MM.1S (cell line): Measurements from ENCODE around the gene SIKE1.

Experiments
- DNase-seq: peaks from one replicate; pipeline ENCODE4 v3.0.0-alpha.2; 2015
- H2AFZ ChIP-seq: fragments of 300-600 bp; sonication (generic); 2 replicates; pipeline ENCODE4 v1.6.0; 2016; ENCODE audit warnings: antibody characterized with exemption, low read length
- H3F3A ChIP-seq: fragments of 300-600 bp; sonication (generic); 2 replicates; pipeline ENCODE4 v1.6.1; 2016; ENCODE audit warnings: mild to moderate bottlenecking, antibody characterized with exemption, low read length, moderate library complexity, mixed read lengths; ENCODE audit not compliant: insufficient read depth
- H3K27ac ChIP-seq: fragments of 300-600 bp; sonication (generic); 2 replicates; pipeline ENCODE4 v1.5.1; 2016; ENCODE audit warnings: mild to moderate bottlenecking, low read length
- H3K27me3 ChIP-seq: fragments of 300-600 bp; sonication (generic); replicated peaks from 2 replicates; pipeline ENCODE4 v1.6.0; 2016; ENCODE audit warnings: low read length; ENCODE audit not compliant: insufficient read depth
- H3K36me3 ChIP-seq: fragments of 300-600 bp; sonication (generic); replicated peaks from 2 replicates; pipeline ENCODE4 v1.6.1; 2016; ENCODE audit warnings: mild to moderate bottlenecking, low read length, mixed read lengths; ENCODE audit not compliant: insufficient read depth
- H3K4me1 ChIP-seq: fragments of 300-600 bp; sonication (generic); 2 replicates; pipeline ENCODE4 v1.6.1; 2016; ENCODE audit warnings: low read length, mixed read lengths
- H3K4me2 ChIP-seq: fragments of 300-600 bp; sonication (generic); 2 replicates; pipeline ENCODE4 v1.6.0; 2016; ENCODE audit warnings: low read depth, low read length
- H3K4me3 ChIP-seq: fragments of 300-600 bp; sonication (generic); 2 replicates; pipeline ENCODE4 v1.5.1; 2016; ENCODE audit warnings: low read length, mixed read lengths
- H3K79me2 ChIP-seq: fragments of 300-600 bp; sonication (generic); 2 replicates; pipeline ENCODE4 v1.6.1; 2016; ENCODE audit warnings: mixed run types, low read length, mixed read lengths
- H3K9ac ChIP-seq: fragments of 300-600 bp; sonication (generic); 2 replicates; pipeline ENCODE4 v1.6.1; 2016; ENCODE audit warnings: low read length, mixed read lengths
- H3K9me2 ChIP-seq: fragments of 300-600 bp; sonication (generic); replicated peaks from 2 replicates; pipeline ENCODE4 v1.6.1; 2016; ENCODE audit warnings: mild to moderate bottlenecking, low read length, mixed read lengths; ENCODE audit not compliant: insufficient read depth
- H3K9me3 ChIP-seq: fragments of 300-600 bp; sonication (generic); replicated peaks from 2 replicates; pipeline ENCODE4 v1.6.1; 2016; ENCODE audit warnings: mild to moderate bottlenecking, low read length, mixed read lengths; ENCODE audit not compliant: insufficient read depth
- H4K20me1 ChIP-seq: fragments of 300-600 bp; sonication (generic); 2 replicates; pipeline ENCODE4 v1.6.1; 2016; ENCODE audit warnings: mild to moderate bottlenecking, low read length, moderate library complexity, mixed read lengths; ENCODE audit not compliant: insufficient read depth
- EZH2 ChIP-seq: fragments of 300-600 bp; sonication (generic); optimal IDR thresholded peaks from 2 replicates; pipeline ENCODE3; 2017; ENCODE audit warnings: low read depth, mild to moderate bottlenecking, antibody characterized with exemption, low read length, mixed read lengths
- EZH2phosphoT487 ChIP-seq: fragments of 300-600 bp; sonication (generic); IDR thresholded peaks from 2 replicates; pipeline ENCODE4 v1.6.1; 2018; ENCODE audit warnings: antibody characterized with exemption, low read length
- TF ChIP-seq, protein P1 (sequence below): fragments of 300-600 bp; sonication (generic); IDR thresholded peaks from 2 replicates; pipeline ENCODE4 v1.5.1; 2016; ENCODE audit warnings: antibody characterized with exemption, low read length, mixed read lengths

SIKE1 gene

DNA sequence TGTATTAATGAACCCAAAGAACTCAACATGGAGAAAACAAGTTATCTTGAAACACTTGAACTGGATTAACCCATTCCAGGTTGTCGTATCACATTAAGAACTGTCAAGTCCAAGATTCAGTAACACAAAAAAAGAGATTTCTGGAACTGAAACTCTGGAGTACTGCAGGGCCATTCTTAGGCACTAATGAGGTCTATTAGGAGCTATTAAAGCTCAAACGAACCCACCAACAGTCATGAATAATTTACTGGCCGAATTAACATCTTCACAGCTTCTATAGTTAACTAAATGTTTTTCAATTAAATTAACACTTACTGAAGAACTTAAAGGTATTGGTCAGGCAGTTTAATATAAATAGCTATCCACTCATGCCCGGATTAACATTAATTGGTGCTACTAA lies 27.3 kb downstream of the SIKE1 start:
- no peak for TF ChIP-seq EZH2phosphoT487

DNA sequence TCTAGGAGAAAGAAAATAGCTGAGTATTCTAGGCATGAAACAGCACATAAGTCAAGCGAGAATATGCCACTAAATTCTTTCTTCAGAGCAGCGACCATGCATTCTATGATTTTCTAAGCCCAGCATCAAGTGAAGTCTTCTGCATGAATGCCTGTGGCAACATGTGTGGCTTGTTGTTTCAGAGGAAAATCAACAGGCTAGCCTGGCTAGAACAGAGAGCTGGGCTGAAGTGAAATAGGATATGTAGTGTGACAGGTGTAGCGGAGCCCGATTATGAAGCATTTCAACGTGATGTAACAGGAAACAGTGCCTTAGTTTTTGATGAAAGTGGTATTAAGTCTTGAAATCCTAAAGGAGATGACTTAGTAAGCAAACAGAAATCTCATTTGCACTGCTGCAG lies 29.7 kb downstream of the SIKE1 start:
- no peaks in the 10 kb centered on the region for H3K9me2 ChIP-seq
- no peak overlapping the region for H3K9ac ChIP-seq
- H3K4me2 ChIP-seq = no peak overlapping the region
- peaks cover 33% of the 10 kb centered on the region; the same call in 1 of the 2 replicates for H3K4me1 ChIP-seq
- H3F3A ChIP-seq = peaks cover 5% of the 10 kb centered on the region; the same call in 1 of the 2 replicates
- no peak for DNase-seq
- no peak overlapping the region for H2AFZ ChIP-seq
- H4K20me1 ChIP-seq = peaks cover 55% of the 10 kb centered on the region
- H3K79me2 ChIP-seq = peaks cover 100% of the 10 kb centered on the region
- no peak overlapping the region for H3K4me3 ChIP-seq
- peaks cover 5% of the 10 kb centered on the region; the same call in 1 of the 2 replicates for H3K36me3 ChIP-seq
- H3K27me3 ChIP-seq = no peaks in the 10 kb centered on the region
- no peaks in the 10 kb centered on the region for H3K9me3 ChIP-seq
- no peak overlapping the region for H3K27ac ChIP-seq
- TF ChIP-seq, protein P1, sequence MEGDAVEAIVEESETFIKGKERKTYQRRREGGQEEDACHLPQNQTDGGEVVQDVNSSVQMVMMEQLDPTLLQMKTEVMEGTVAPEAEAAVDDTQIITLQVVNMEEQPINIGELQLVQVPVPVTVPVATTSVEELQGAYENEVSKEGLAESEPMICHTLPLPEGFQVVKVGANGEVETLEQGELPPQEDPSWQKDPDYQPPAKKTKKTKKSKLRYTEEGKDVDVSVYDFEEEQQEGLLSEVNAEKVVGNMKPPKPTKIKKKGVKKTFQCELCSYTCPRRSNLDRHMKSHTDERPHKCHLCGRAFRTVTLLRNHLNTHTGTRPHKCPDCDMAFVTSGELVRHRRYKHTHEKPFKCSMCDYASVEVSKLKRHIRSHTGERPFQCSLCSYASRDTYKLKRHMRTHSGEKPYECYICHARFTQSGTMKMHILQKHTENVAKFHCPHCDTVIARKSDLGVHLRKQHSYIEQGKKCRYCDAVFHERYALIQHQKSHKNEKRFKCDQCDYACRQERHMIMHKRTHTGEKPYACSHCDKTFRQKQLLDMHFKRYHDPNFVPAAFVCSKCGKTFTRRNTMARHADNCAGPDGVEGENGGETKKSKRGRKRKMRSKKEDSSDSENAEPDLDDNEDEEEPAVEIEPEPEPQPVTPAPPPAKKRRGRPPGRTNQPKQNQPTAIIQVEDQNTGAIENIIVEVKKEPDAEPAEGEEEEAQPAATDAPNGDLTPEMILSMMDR = no peak
- TF ChIP-seq EZH2 (no peak), EZH2phosphoT487 (no peak)

More for the DNA sequence above, 27.3 kb downstream of the SIKE1 start:
- no peak overlapping the region for H3K4me3 ChIP-seq
- H3K27ac ChIP-seq = no peak overlapping the region
- H3K4me1 ChIP-seq = peaks cover 33% of the 10 kb centered on the region
- peaks cover 5% of the 10 kb centered on the region; the same call in 1 of the 2 replicates for H3K36me3 ChIP-seq
- peaks cover 94% of the 10 kb centered on the region for H3K79me2 ChIP-seq
- peaks cover 55% of the 10 kb centered on the region for H4K20me1 ChIP-seq
- H3K9me2 ChIP-seq = no peaks in the 10 kb centered on the region
- DNase-seq = no peak
- no peak overlapping the region for H2AFZ ChIP-seq
- no peaks in the 10 kb centered on the region for H3K9me3 ChIP-seq
- H3K9ac ChIP-seq = no peak overlapping the region
- H3K4me2 ChIP-seq = no peak overlapping the region
- no peaks in the 10 kb centered on the region for H3K27me3 ChIP-seq
- peaks cover 19% of the 10 kb centered on the region for H3F3A ChIP-seq

DNA sequence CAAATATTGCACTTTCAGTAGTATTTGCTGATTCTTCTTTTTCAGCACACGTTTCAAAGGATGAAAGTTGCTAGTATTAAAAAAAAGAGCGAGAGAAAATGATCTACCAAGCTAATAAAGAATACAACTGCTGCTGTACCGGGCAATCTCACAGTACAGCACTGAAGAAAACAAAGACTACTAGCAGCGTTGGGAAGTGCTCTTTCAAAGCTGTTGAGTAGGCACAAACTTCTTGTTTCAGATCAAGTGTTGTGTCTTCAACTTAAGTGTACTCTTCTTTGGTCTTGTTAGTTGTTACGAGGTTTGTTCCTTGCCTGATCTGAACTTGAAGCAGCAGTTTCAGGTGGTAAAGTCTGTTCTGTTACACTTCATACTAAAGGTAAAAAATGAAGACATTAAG lies 30.6 kb downstream of the SIKE1 start:
- Histone ChIP-seq H3K4me1 (peaks cover 30% of the 10 kb centered on the region; the same call in 1 of the 2 replicates), H3K27ac (no peak overlapping the region), H3K9ac (no peak overlapping the region), H2AFZ (no peak overlapping the region), H3K4me3 (no peak overlapping the region), H3F3A (no peaks in the 10 kb centered on the region), H4K20me1 (peaks cover 50% of the 10 kb centered on the region), H3K9me2 (no peaks in the 10 kb centered on the region), H3K4me2 (no peak overlapping the region), H3K36me3 (peaks cover 5% of the 10 kb centered on the region; the same call in 1 of the 2 replicates), H3K27me3 (no peaks in the 10 kb centered on the region), H3K79me2 (peaks cover 100% of the 10 kb centered on the region), H3K9me3 (no peaks in the 10 kb centered on the region)
- no peak for TF ChIP-seq EZH2phosphoT487
- TF ChIP-seq EZH2 = no peak
- TF ChIP-seq, protein P1 = no peak
- no peak for DNase-seq

DNA sequence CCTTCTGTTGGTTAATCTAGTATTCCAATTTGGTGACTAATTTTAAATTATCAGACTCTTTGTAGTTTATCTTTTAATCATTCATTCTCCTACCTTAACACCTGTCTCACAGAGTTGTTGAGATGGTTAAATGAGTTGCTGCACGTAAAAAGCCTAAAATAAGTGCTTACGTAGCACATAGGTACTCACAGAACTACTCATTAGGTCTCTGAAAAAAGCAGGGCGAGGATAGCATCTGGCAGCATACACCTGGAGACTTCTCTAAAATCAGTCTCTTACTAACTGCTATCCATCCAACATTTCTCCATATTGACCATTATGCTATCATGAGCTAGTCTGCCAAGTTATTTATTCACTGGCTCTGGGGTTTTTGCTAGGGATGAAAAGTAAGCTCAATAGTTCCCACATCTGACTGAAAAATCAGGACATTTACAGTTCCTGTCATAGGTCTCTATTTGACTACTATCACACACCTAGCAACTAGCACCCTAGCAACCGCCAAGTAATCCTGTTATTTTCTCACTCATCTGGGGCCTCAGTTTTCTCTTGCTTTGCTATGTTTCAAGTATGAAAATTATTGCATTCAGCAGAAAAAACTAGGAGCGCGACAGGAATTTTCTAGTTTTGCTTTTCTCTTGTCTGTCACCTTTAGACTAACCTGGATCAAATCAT lies 33.9 kb downstream of the SIKE1 start:
- H3K79me2 ChIP-seq = peaks cover 100% of the 10 kb centered on the region
- H3K4me2 ChIP-seq = no peak overlapping the region
- no peaks in the 10 kb centered on the region for H3K9me3 ChIP-seq
- DNase-seq = no peak
- TF ChIP-seq, protein P1 = no peak
- TF ChIP-seq EZH2 (no peak), EZH2phosphoT487 (no peak)
- H3K27ac ChIP-seq = no peak overlapping the region
- no peak overlapping the region for H3K4me3 ChIP-seq
- H3K4me1 ChIP-seq = peaks cover 12% of the 10 kb centered on the region; the same call in 1 of the 2 replicates
- no peaks in the 10 kb centered on the region for H3K27me3 ChIP-seq
- H3K9ac ChIP-seq = no peak overlapping the region
- no peak overlapping the region for H2AFZ ChIP-seq
- H4K20me1 ChIP-seq = peaks cover 25% of the 10 kb centered on the region
- no peaks in the 10 kb centered on the region for H3K9me2 ChIP-seq
- H3F3A ChIP-seq = no peaks in the 10 kb centered on the region
- peaks cover 5% of the 10 kb centered on the region; the same call in 1 of the 2 replicates for H3K36me3 ChIP-seq
